Measurements from ENCODE around the gene ERCC6.

ERCC6 gene

GRCh38 chr10:49486009-49486408 is 52.9 kb downstream of the ERCC6 start:
- TF ChIP-seq POU2F2 (IDR thresholded peaks at IDR 0.05; ENCODE audit: low read depth, low read length) (no peak), SPI1 (IDR thresholded peaks at IDR 0.05; ENCODE audit: low read depth, low read length) (no peak), POLR2AphosphoS5 (IDR thresholded peaks at IDR 0.05; ENCODE audit: low read depth, low read length) (no peak), PAX5 (IDR thresholded peaks at IDR 0.05; ENCODE audit: insufficient read depth, low read length, severe bottlenecking) (no peak), TAF1 (IDR thresholded peaks at IDR 0.05; ENCODE audit: low read depth, low read length) (no peak), POLR2A (IDR thresholded peaks at IDR 0.05; ENCODE audit: low read depth, low read length) (no peak)
- FAIRE-seq, result no peak
- no peak for DNase-seq (ENCODE audit: insufficient read length, low spot score)

DNA sequence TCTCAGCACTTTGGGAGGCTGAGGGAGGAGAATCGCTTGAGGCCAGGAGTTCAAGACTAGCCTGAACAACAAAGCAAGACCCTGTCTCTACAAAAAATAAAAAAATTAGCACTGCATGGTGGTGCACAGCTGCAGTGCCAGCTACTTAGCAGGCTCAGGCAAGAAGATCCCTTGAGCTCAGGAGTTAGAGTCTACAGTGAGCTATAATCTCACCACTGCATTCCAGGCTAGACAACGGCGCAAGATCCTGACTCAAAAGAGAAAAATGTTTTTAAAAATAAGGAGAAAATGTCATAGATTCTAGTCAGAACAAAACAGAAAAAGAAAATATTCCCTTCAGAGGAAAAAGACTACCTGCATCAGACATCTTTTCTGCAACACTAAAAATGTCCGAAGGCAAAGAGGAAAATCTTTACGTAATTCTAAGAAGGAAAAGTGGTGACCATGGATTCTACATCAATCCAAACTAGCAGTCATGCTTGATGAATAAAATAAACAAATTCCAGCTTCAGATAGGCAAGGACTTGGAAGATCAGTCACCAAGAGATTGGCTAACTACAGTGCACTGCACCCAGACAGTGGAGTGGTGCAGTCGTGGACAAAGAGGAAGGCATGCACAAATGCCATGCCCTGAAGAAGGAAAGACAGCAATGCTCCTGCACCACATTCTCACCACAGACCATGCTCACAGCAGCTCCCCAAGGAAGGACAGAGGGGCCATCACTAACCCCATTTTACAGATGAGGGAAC is 54.3 kb downstream of the ERCC6 start:
- no peak for FAIRE-seq
- DNase-seq (ENCODE audit: insufficient read length, low spot score), result no peak
- TF ChIP-seq POU2F2 (IDR thresholded peaks at IDR 0.05; ENCODE audit: low read depth, low read length) (no peak), POLR2A (IDR thresholded peaks at IDR 0.05; ENCODE audit: low read depth, low read length) (no peak), PAX5 (IDR thresholded peaks at IDR 0.05; ENCODE audit: insufficient read depth, low read length, severe bottlenecking) (no peak), TAF1 (IDR thresholded peaks at IDR 0.05; ENCODE audit: low read depth, low read length) (no peak), SPI1 (IDR thresholded peaks at IDR 0.05; ENCODE audit: low read depth, low read length) (no peak), POLR2AphosphoS5 (IDR thresholded peaks at IDR 0.05; ENCODE audit: low read depth, low read length) (no peak)

DNA sequence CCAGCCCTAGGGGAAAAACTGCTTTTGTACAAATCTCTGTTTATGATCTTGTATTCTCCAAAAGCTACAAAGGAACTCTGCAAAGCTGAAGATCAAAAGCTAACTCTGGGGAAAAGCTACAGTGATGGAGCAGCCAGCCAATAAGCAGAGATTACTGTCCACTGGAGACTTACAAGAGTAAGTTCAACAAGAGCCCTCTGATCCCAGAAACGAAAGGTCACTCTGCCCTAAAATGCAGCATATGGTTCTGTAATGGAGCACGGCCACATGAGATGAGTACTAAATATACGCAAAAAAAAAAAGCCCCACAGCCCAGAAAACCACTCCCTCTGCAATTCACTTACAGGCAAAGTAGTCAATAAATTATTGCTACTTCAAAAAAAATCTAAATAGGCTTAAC is 60.1 kb downstream of the ERCC6 start:
- DNase-seq (ENCODE audit: insufficient read length, low spot score), result no peak
- FAIRE-seq, result no peak
- TF ChIP-seq PAX5 (IDR thresholded peaks at IDR 0.05; ENCODE audit: insufficient read depth, low read length, severe bottlenecking) (no peak), POLR2A (IDR thresholded peaks at IDR 0.05; ENCODE audit: low read depth, low read length) (no peak), POU2F2 (IDR thresholded peaks at IDR 0.05; ENCODE audit: low read depth, low read length) (no peak), SPI1 (IDR thresholded peaks at IDR 0.05; ENCODE audit: low read depth, low read length) (no peak), POLR2AphosphoS5 (IDR thresholded peaks at IDR 0.05; ENCODE audit: low read depth, low read length) (no peak), TAF1 (IDR thresholded peaks at IDR 0.05; ENCODE audit: low read depth, low read length) (no peak)

DNA sequence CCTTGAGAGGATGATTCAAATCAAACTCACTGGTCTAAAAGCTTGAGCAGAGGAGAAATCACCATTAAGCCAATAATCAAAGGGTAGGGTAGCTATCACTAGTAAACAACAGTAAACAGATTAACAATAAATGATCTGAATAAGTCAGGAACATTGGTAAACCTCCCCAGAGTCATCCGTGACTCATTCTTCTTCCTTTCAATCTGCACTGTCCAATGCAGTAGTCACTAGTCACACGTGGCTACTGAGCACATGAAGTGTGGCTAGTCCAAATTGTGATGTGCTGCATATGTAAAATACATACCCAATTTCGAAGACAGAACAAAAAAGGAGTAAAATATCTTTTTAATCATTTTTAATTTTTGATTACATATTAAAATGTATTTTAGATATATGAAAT is 64.0 kb downstream of the ERCC6 start:
- FAIRE-seq, result no peak
- DNase-seq (ENCODE audit: insufficient read length, low spot score), result no peak
- TF ChIP-seq SPI1 (IDR thresholded peaks at IDR 0.05; ENCODE audit: low read depth, low read length) (no peak), TAF1 (IDR thresholded peaks at IDR 0.05; ENCODE audit: low read depth, low read length) (no peak), POLR2AphosphoS5 (IDR thresholded peaks at IDR 0.05; ENCODE audit: low read depth, low read length) (no peak)

DNA sequence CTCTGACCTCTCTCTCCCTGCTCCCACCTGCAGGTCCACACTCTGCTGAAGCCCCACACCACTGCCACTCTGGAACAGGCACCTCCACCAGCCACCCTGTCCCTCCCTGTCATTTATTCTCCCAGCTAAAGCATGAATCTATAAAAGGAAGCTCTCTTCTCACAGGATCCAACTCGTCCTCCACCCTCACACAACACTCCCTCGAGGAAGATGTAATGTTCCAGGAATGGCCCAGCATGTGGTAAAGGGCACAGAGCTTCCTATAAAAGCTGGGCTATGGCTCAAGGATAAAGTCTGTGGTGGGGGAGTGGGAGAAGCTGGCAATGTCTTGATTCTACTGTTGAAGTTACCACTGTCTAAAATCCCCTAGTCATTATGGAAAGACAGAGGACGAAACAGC is 67.4 kb downstream of the ERCC6 start:
- FAIRE-seq (no peak), DNase-seq (ENCODE audit: insufficient read length, low spot score) (no peak)
- TF ChIP-seq POU2F2 (IDR thresholded peaks at IDR 0.05; ENCODE audit: low read depth, low read length) (no peak), POLR2A (IDR thresholded peaks at IDR 0.05; ENCODE audit: low read depth, low read length) (no peak), SPI1 (IDR thresholded peaks at IDR 0.05; ENCODE audit: low read depth, low read length) (no peak), POLR2AphosphoS5 (IDR thresholded peaks at IDR 0.05; ENCODE audit: low read depth, low read length) (no peak), TAF1 (IDR thresholded peaks at IDR 0.05; ENCODE audit: low read depth, low read length) (no peak), PAX5 (IDR thresholded peaks at IDR 0.05; ENCODE audit: insufficient read depth, low read length, severe bottlenecking) (no peak)

GRCh38 chr10:49465736-49466135 is 73.2 kb downstream of the ERCC6 start:
- DNase-seq (ENCODE audit: insufficient read length, low spot score) (no peak), FAIRE-seq (no peak)
- TF ChIP-seq TAF1 (IDR thresholded peaks at IDR 0.05; ENCODE audit: low read depth, low read length) (no peak), POLR2AphosphoS5 (IDR thresholded peaks at IDR 0.05; ENCODE audit: low read depth, low read length) (no peak), POLR2A (IDR thresholded peaks at IDR 0.05; ENCODE audit: low read depth, low read length) (no peak), PAX5 (IDR thresholded peaks at IDR 0.05; ENCODE audit: insufficient read depth, low read length, severe bottlenecking) (no peak), SPI1 (IDR thresholded peaks at IDR 0.05; ENCODE audit: low read depth, low read length) (no peak), POU2F2 (IDR thresholded peaks at IDR 0.05; ENCODE audit: low read depth, low read length) (no peak)

All from GM12891 (cell line).